ENCODE results near the gene SMARCD1.

GRCh38 chr12:50053583-50053982, 31.6 kb upstream of the SMARCD1 start:
- TF ChIP-seq EP300 (IDR thresholded peaks at IDR 0.05), result no peak
- TF ChIP-seq CTCF (IDR thresholded peaks at IDR 0.05), result no peak

Measured in upper lobe of left lung (tissue), 4 donors.